ENCODE measurements around the gene FOXP1. TPM values are rescaled to one million over a fixed set of nuclear protein-coding genes. Genes with fewer than 3 reads are reported as not detected.
"Not testable (repeated sequence)": the region's sequence is repeated elsewhere in the genome, so short reads cannot be mapped to it uniquely, and the experiment has no call there.

FOXP1 gene
- total RNA-seq, 1 donor, result 195 TPM

DNA sequence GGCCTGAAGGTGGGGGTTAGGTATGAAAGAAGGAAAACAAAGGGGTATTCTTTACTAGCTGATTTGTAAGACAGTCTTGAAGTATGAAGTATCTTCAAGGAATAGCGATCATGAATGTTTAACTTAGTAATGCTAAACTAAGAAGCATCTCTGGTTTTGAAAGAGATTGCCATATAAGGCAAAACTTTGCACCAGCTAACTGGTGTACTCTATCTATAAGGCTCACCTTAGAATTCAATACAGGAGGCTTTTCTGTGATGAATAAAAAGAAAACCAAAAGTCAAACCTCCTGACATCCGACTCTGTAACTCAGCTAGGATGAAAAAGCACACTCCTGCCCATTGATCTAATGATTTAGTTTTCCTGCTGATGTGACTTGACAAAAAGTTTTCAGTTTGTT is 54.7 kb downstream of the FOXP1 start:
- no peaks in the 10 kb centered on the region for H3K9me3 ChIP-seq (ENCODE audit: low read depth, low read length)
- no peak overlapping the region for H3K4me2 ChIP-seq (ENCODE audit: insufficient read depth, low read length)
- H3K27me3 ChIP-seq (ENCODE audit: insufficient read depth, low read length), result no peaks in the 10 kb centered on the region
- peaks cover 12% of the 10 kb centered on the region for H3K4me1 ChIP-seq (ENCODE audit: insufficient read depth, low read length)
- TF ChIP-seq, protein P1, sequence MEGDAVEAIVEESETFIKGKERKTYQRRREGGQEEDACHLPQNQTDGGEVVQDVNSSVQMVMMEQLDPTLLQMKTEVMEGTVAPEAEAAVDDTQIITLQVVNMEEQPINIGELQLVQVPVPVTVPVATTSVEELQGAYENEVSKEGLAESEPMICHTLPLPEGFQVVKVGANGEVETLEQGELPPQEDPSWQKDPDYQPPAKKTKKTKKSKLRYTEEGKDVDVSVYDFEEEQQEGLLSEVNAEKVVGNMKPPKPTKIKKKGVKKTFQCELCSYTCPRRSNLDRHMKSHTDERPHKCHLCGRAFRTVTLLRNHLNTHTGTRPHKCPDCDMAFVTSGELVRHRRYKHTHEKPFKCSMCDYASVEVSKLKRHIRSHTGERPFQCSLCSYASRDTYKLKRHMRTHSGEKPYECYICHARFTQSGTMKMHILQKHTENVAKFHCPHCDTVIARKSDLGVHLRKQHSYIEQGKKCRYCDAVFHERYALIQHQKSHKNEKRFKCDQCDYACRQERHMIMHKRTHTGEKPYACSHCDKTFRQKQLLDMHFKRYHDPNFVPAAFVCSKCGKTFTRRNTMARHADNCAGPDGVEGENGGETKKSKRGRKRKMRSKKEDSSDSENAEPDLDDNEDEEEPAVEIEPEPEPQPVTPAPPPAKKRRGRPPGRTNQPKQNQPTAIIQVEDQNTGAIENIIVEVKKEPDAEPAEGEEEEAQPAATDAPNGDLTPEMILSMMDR (IDR thresholded peaks at IDR 0.05; ENCODE audit: extremely low read depth, low read depth, low read length), result no peak
- H4K20me1 ChIP-seq (ENCODE audit: insufficient read depth, low read length), result no peaks in the 10 kb centered on the region
- H2AFZ ChIP-seq (ENCODE audit: low read length), result no peak overlapping the region
- peaks cover 66% of the 10 kb centered on the region for H3K79me2 ChIP-seq (ENCODE audit: insufficient read depth, low read length)
- no peak overlapping the region for H3K4me3 ChIP-seq (ENCODE audit: insufficient read depth, low read length)
- H3K36me3 ChIP-seq (ENCODE audit: insufficient read depth, low read length), result no peaks in the 10 kb centered on the region
- no peak for DNase-seq (ENCODE audit: insufficient read length, low spot score, missing footprints)
- H3K27ac ChIP-seq (ENCODE audit: low read depth, low read length), result no peak overlapping the region

DNA sequence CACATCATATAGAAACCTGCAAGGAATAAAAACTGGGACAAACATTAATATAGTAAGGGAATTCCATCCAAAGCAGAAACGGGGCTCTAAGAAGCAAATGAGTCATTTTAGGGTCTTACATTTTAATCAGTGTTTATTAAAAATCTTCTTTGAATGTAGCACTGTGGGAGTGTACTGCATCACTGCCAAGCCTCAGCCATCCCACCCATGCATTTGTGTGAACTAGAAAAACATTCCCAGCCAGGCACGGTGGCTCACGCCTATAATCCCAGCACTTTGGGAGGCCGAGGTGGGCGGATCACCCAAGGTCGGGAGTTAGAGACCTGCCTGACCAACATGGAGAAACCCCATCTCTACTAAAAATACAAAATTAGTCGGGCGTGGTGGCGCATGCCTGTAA is 57.1 kb downstream of the FOXP1 start:
- H3K27ac ChIP-seq (ENCODE audit: low read depth, low read length); H3K4me3 ChIP-seq (ENCODE audit: insufficient read depth, low read length); DNase-seq (ENCODE audit: insufficient read length, low spot score, missing footprints); H3K27me3 ChIP-seq (ENCODE audit: insufficient read depth, low read length); H3K4me2 ChIP-seq (ENCODE audit: insufficient read depth, low read length); H3K36me3 ChIP-seq (ENCODE audit: insufficient read depth, low read length); H4K20me1 ChIP-seq (ENCODE audit: insufficient read depth, low read length); H3K4me1 ChIP-seq (ENCODE audit: insufficient read depth, low read length); H2AFZ ChIP-seq (ENCODE audit: low read length); H3K9me3 ChIP-seq (ENCODE audit: low read depth, low read length): not testable (repeated sequence)
- peaks cover 71% of the 10 kb centered on the region for H3K79me2 ChIP-seq (ENCODE audit: insufficient read depth, low read length)

DNA sequence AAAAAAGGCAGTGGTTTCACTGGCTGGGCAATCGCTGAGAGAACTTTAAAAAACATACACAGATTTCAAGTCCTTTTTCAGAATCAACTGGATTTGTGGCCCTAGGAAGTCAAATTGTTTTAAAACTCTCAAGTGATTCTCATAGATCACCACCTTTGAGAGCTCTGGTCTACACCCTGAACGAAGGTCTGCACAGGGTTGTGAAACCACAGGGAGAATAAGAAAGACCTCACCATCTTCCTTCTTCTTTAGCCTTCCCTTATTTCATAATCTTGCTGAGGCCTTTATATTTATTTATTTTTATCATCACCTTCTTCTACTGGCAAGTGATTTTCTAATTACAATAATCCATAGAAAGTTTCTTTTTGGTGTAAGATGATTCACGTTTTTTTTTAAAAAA is 58.1 kb downstream of the FOXP1 start:
- Histone ChIP-seq H3K27me3 (ENCODE audit: insufficient read depth, low read length) (no peaks in the 10 kb centered on the region), H4K20me1 (ENCODE audit: insufficient read depth, low read length) (no peaks in the 10 kb centered on the region), H3K9me3 (ENCODE audit: low read depth, low read length) (no peaks in the 10 kb centered on the region), H2AFZ (ENCODE audit: low read length) (no peak overlapping the region), H3K4me1 (ENCODE audit: insufficient read depth, low read length) (peaks cover 7% of the 10 kb centered on the region), H3K27ac (ENCODE audit: low read depth, low read length) (no peak overlapping the region), H3K4me2 (ENCODE audit: insufficient read depth, low read length) (no peak overlapping the region), H3K79me2 (ENCODE audit: insufficient read depth, low read length) (peaks cover 72% of the 10 kb centered on the region), H3K36me3 (ENCODE audit: insufficient read depth, low read length) (peaks cover 5% of the 10 kb centered on the region), H3K4me3 (ENCODE audit: insufficient read depth, low read length) (no peak overlapping the region)
- no peak for DNase-seq (ENCODE audit: insufficient read length, low spot score, missing footprints)
- TF ChIP-seq, protein P1 (IDR thresholded peaks at IDR 0.05; ENCODE audit: extremely low read depth, low read depth, low read length), result no peak

DNA sequence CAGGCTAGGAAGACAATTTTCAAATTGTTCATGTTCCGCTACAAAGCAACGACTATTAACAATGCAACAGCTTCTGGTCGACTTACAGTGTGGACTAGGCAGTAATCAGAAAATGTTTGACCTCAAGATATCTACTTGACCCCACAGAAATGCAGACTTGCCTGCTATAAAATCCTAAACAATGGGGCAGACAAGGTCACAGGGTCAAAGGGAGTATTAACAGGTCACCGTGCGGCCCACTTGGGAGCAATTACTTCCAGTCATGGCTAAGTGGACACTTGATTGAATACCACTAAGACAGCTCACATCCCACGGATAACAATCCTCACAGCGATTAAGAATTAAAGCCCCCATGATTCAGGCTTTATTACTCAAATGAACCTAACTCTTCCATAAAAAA is 58.9 kb downstream of the FOXP1 start:
- H3K9me3 ChIP-seq (ENCODE audit: low read depth, low read length), result no peaks in the 10 kb centered on the region
- H3K79me2 ChIP-seq (ENCODE audit: insufficient read depth, low read length), result peaks cover 78% of the 10 kb centered on the region
- peaks cover 2% of the 10 kb centered on the region for H4K20me1 ChIP-seq (ENCODE audit: insufficient read depth, low read length)
- no peak for DNase-seq (ENCODE audit: insufficient read length, low spot score, missing footprints)
- no peak overlapping the region for H3K27ac ChIP-seq (ENCODE audit: low read depth, low read length)
- TF ChIP-seq, protein P1 (IDR thresholded peaks at IDR 0.05; ENCODE audit: extremely low read depth, low read depth, low read length), result no peak
- peaks cover 7% of the 10 kb centered on the region for H3K4me1 ChIP-seq (ENCODE audit: insufficient read depth, low read length)
- no peaks in the 10 kb centered on the region for H3K27me3 ChIP-seq (ENCODE audit: insufficient read depth, low read length)
- H3K36me3 ChIP-seq (ENCODE audit: insufficient read depth, low read length), result peaks cover 5% of the 10 kb centered on the region
- no peak overlapping the region for H2AFZ ChIP-seq (ENCODE audit: low read length)
- no peak overlapping the region for H3K4me2 ChIP-seq (ENCODE audit: insufficient read depth, low read length)
- H3K4me3 ChIP-seq (ENCODE audit: insufficient read depth, low read length), result no peak overlapping the region
